GM12864 (cell line): ENCODE measurements around the gene UQCC2.

ENCODE experiments used
- DNase-seq: peaks from one replicate; pipeline ENCODE4 v3.0.0-alpha.2; 2011; ENCODE audit warnings: low read depth
- H3K4me3 ChIP-seq: 2 replicates; pipeline ENCODE4 v1.5.1; 2011; ENCODE audit warnings: mild to moderate bottlenecking, low read depth, low read length, control low read depth
- TF ChIP-seq, protein P1 (sequence below): IDR thresholded peaks from 2 replicates; pipeline ENCODE4 v1.5.1; 2011; ENCODE audit warnings: low read depth, mild to moderate bottlenecking, moderate library complexity, low read length, control low read depth, inconsistent platforms; ENCODE audit errors: missing control alignments

The UQCC2 gene

DNA sequence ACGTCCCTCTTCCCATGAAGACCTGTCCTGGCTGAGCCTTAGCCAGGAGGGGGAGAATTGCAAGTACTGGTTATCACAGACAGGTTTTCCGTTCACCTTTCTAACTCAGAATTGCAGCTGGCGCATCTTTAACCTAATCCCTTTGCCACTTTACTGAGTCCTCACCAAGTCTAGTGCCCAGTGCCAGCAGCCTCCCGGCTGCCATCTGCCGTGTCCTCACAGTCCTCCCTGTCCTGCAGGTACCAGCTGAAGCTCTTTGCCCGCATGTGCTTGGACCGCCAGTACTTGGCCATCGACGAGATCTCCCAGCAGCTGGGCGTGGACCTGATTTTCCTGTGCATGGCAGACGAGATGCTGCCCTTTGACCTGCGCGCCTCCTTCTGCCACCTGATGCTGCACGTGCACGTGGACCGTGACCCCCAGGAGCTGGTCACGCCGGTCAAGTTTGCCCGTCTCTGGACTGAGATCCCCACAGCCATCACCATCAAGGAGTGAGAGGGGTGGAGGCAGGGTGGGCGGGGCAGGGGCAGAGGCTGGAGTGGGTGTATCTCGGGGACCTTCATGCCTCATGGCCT lies 41.3 kb downstream of the UQCC2 start:
- TF ChIP-seq, protein P1, sequence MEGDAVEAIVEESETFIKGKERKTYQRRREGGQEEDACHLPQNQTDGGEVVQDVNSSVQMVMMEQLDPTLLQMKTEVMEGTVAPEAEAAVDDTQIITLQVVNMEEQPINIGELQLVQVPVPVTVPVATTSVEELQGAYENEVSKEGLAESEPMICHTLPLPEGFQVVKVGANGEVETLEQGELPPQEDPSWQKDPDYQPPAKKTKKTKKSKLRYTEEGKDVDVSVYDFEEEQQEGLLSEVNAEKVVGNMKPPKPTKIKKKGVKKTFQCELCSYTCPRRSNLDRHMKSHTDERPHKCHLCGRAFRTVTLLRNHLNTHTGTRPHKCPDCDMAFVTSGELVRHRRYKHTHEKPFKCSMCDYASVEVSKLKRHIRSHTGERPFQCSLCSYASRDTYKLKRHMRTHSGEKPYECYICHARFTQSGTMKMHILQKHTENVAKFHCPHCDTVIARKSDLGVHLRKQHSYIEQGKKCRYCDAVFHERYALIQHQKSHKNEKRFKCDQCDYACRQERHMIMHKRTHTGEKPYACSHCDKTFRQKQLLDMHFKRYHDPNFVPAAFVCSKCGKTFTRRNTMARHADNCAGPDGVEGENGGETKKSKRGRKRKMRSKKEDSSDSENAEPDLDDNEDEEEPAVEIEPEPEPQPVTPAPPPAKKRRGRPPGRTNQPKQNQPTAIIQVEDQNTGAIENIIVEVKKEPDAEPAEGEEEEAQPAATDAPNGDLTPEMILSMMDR: no peak
- no peak for DNase-seq
- no peak overlapping the region for H3K4me3 ChIP-seq

- no peak overlapping the region for H3K4me3 ChIP-seq
- TF ChIP-seq, protein P1: no peak
- peak; percentile 15 for DNase-seq
Measured at GRCh38 chr6:33668914-33669313, 42.6 kb downstream of the UQCC2 start.

- TF ChIP-seq, protein P1: no peak
- H3K4me3 ChIP-seq: no peak overlapping the region
- no peak for DNase-seq
Measured at GRCh38 chr6:33668328-33668727, 43.2 kb downstream of the UQCC2 start.

DNA sequence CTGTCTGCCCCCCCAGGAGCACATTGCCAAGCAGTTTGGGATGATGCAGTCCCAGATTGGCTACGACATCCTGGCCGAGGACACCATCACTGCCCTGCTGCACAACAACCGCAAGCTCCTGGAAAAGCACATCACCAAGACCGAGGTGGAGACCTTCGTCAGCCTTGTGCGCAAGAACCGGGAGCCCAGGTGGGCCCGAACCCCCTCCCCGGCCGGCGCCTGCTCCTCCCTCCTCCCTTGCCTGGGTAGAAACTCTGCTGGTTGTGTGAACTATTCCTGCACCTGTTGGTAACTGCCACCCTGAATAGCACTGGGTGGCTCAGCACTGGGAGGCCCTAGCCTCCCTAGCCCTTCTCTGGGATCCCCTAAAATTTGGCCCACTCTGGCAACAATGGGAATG lies 43.7 kb downstream of the UQCC2 start:
- TF ChIP-seq, protein P1: no peak
- H3K4me3 ChIP-seq: no peak overlapping the region
- no peak for DNase-seq

- DNase-seq: no peak
- TF ChIP-seq, protein P1: no peak
- H3K4me3 ChIP-seq: no peak overlapping the region
Measured at GRCh38 chr6:33667072-33667471, 44.4 kb downstream of the UQCC2 start.

- no peak for DNase-seq
- TF ChIP-seq, protein P1: no peak
- H3K4me3 ChIP-seq: no peak overlapping the region
Measured at GRCh38 chr6:33665957-33666356, 45.5 kb downstream of the UQCC2 start.

GRCh38 chr6:33664506-33665057 lies 46.9 kb downstream of the UQCC2 start:
- DNase-seq: no peak
- H3K4me3 ChIP-seq: no peak overlapping the region
- TF ChIP-seq, protein P1: no peak
